Mesodermal cell (in vitro differentiated cells): ENCODE data around the gene ZSCAN10.

Experiments used
- H3K27ac ChIP-seq: 2 replicates; pipeline ENCODE4 v1.7.0; 2013; ENCODE audit warnings: mild to moderate bottlenecking, low read depth, low read length, moderate library complexity; ENCODE audit not compliant: severe bottlenecking
- H3K36me3 ChIP-seq: 2 replicates; pipeline ENCODE4 v1.7.1; 2013; ENCODE audit warnings: mild to moderate bottlenecking, low read length, moderate library complexity; ENCODE audit not compliant: control insufficient read depth, insufficient read depth
- H3K4me1 ChIP-seq: one replicate; pipeline ENCODE4 v1.7.1; 2013; ENCODE audit warnings: mild to moderate bottlenecking, low read length; ENCODE audit not compliant: insufficient read depth, control insufficient read depth, poor library complexity, severe bottlenecking
- H3K4me3 ChIP-seq: 2 replicates; pipeline ENCODE4 v1.7.0; 2013; ENCODE audit warnings: low read length, control low read depth, mild to moderate bottlenecking; ENCODE audit not compliant: insufficient read depth, poor library complexity, severe bottlenecking; ENCODE audit errors: extremely low read depth
- H3K9me3 ChIP-seq: 2 replicates; pipeline ENCODE4 v1.7.1; 2013; ENCODE audit warnings: mild to moderate bottlenecking, low read length, moderate library complexity; ENCODE audit not compliant: control insufficient read depth
- WGBS, 2 experiments: methylation state at CpG; one replicate each; pipeline ENCODE4 v1.1.5; 2013; ENCODE audit warnings: missing lambda C conversion rate in 2 of 2; ENCODE audit not compliant: insufficient coverage in 2 of 2; 5-methylcytosine and 5-hydroxymethylcytosine counted together

ZSCAN10 gene

GRCh38 chr16:3050487-3050886 lies 48.6 kb downstream of the ZSCAN10 start:
- Histone ChIP-seq H3K4me1 (no peaks in the 10 kb centered on the region), H3K4me3 (no peak overlapping the region), H3K36me3 (no peaks in the 10 kb centered on the region), H3K27ac (no peak overlapping the region), H3K9me3 (no peaks in the 10 kb centered on the region)
- 98 to 100% methylated on average over 2 to 5 of the region's 5 CpGs for WGBS, 2 experiments

- H3K36me3 ChIP-seq, result no peaks in the 10 kb centered on the region
- no peaks in the 10 kb centered on the region for H3K4me1 ChIP-seq
- no peaks in the 10 kb centered on the region for H3K9me3 ChIP-seq
- 91% methylated on average over 19 to 26 of the region's 26 CpGs for WGBS, 2 experiments
- H3K4me3 ChIP-seq, result no peak overlapping the region
- H3K27ac ChIP-seq, result no peak overlapping the region
Observed at GRCh38 chr16:3049921-3050481, 49.1 kb downstream of the ZSCAN10 start.

GRCh38 chr16:3047387-3047720 lies 51.7 kb downstream of the ZSCAN10 start:
- no peak overlapping the region for H3K4me3 ChIP-seq
- no peaks in the 10 kb centered on the region for H3K36me3 ChIP-seq
- no peaks in the 10 kb centered on the region for H3K9me3 ChIP-seq
- no peaks in the 10 kb centered on the region for H3K4me1 ChIP-seq
- 35 to 37% methylated on average over 12 of the region's 13 CpGs for WGBS, 2 experiments
- H3K27ac ChIP-seq, result no peak overlapping the region

- 3 to 5% methylated on average over 27 to 45 of the region's 54 CpGs for WGBS, 2 experiments
Observed at GRCh38 chr16:3046641-3047386, 52.3 kb downstream of the ZSCAN10 start.

GRCh38 chr16:3045758-3046640 lies 53.1 kb downstream of the ZSCAN10 start, which contains the start of gene MMP25:
MMP25 (plus strand) TSS chr16:3046561; CDS start chr16:3046918, 357 bp downstream.
- H3K36me3 ChIP-seq, result no peaks in the 10 kb centered on the region
- no peaks in the 10 kb centered on the region for H3K4me1 ChIP-seq
- H3K9me3 ChIP-seq, result no peaks in the 10 kb centered on the region
- 0% methylated on average over 52 to 69 of the region's 86 CpGs for WGBS, 2 experiments
- H3K4me3 ChIP-seq, result peak within 1 kb of the TSS; percentile 51
- no peak within 1 kb of the TSS for H3K27ac ChIP-seq

More at GRCh38 chr16:3046641-3047386, 52.3 kb downstream of the ZSCAN10 start:
- Histone ChIP-seq H3K4me1 (no peaks in the 10 kb centered on the region), H3K9me3 (no peaks in the 10 kb centered on the region), H3K36me3 (no peaks in the 10 kb centered on the region), H3K27ac (no peak overlapping the region), H3K4me3 (peak overlapping the region; percentile 51)

GRCh38 chr16:3044708-3045107 lies 54.4 kb downstream of the ZSCAN10 start:
- no peaks in the 10 kb centered on the region for H3K9me3 ChIP-seq
- 94 to 96% methylated on average over 4 to 5 of the region's 6 CpGs for WGBS, 2 experiments

GRCh38 chr16:3042376-3042775 lies 56.7 kb downstream of the ZSCAN10 start:
- Histone ChIP-seq H3K9me3 (no peaks in the 10 kb centered on the region), H3K27ac (no peak overlapping the region), H3K4me1 (no peaks in the 10 kb centered on the region), H3K4me3 (no peak overlapping the region), H3K36me3 (no peaks in the 10 kb centered on the region)
- 100% methylated on average over 1 of the region's 3 CpGs; no CpG with 5 or more reads in 1 of the 2 experiments for WGBS, 2 experiments

More at GRCh38 chr16:3044708-3045107, 54.4 kb downstream of the ZSCAN10 start:
- Histone ChIP-seq H3K4me3 (no peak overlapping the region), H3K36me3 (no peaks in the 10 kb centered on the region), H3K4me1 (no peaks in the 10 kb centered on the region), H3K27ac (no peak overlapping the region)

- Histone ChIP-seq H3K9me3 (no peaks in the 10 kb centered on the region), H3K27ac (no peak overlapping the region), H3K4me3 (no peak overlapping the region), H3K4me1 (no peaks in the 10 kb centered on the region), H3K36me3 (no peaks in the 10 kb centered on the region)
- WGBS, 2 experiments, result 83 to 87% methylated on average over 4 to 5 of the region's 5 CpGs
Observed at GRCh38 chr16:3038896-3039295, 60.2 kb downstream of the ZSCAN10 start.
